Omental fat pad (tissue), 4 donors: Measurements from ENCODE around the gene MACROD1. TPM values are rescaled to one million over a fixed set of nuclear protein-coding genes. Genes with fewer than 3 reads are reported as not detected.

Experiments used
- ATAC-seq: fragments of 150-250 bp; one replicate; pipeline ENCODE4 v1.9.1; 2016; ENCODE audit warnings: mild to moderate bottlenecking, moderate library complexity; ENCODE audit not compliant: low FRiP score
- DNase-seq: peaks from one replicate; pipeline ENCODE4 v3.0.0-alpha.2; 2019; ENCODE audit warnings: low spot score
- total RNA-seq, 4 donors: library from RNA; depleted of rRNA; stranded (reverse); fragments of >200 nt; gene quantifications; one replicate each; pipeline ENCODE4 v1.1.0, GENCODE V29; 2016
- TF ChIP-seq, protein P1 (sequence below), 3 donors: fragments of 450-650 bp; IDR thresholded peaks; one replicate each; pipeline ENCODE4 v1.5.1; 2016 to 2017; ENCODE audit warnings: antibody characterized with exemption in 3 of 3, mild to moderate bottlenecking in 3 of 3, moderate library complexity in 2 of 3

Gene MACROD1
- total RNA-seq, 4 donors from 2014 or later = 13.8 to 40.9 (median 26.2) TPM

DNA sequence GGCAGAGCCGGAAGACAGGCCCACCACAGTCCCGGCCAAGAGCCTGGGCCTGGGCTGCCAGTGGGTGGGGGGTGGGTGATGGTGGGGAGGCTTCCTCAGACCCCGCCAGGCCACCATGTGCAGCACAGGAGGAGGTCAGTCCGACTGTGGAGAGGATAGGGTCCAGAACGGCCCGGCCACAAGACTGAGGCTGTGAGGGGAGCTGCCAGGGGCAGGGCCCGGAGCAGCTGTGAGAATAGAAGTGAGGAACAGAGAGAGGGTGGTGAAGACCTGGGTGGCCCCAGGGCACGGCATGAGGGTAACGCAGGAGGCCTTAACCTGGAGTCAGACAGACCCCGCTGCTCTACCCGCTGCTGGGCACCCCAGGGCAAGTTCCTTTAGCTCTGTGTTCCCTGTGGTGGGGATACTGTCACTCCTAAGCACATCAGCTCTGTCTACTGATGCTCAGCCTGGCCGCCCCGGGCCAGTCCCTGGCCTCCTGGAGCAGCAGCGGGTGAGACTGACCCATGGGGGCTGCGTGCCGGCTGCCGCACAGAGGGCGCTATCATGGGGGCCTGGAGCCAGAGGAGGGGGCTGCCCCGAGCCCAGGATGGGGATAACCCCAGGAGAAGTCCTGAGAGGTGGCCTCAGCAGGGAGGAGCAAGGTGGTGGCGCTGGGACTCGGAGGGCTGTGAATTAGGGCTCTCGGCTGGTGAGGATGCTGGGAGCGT, 42.3 kb upstream of the MACROD1 start:
- no peak for ATAC-seq
- no peak for DNase-seq
- TF ChIP-seq, protein P1, sequence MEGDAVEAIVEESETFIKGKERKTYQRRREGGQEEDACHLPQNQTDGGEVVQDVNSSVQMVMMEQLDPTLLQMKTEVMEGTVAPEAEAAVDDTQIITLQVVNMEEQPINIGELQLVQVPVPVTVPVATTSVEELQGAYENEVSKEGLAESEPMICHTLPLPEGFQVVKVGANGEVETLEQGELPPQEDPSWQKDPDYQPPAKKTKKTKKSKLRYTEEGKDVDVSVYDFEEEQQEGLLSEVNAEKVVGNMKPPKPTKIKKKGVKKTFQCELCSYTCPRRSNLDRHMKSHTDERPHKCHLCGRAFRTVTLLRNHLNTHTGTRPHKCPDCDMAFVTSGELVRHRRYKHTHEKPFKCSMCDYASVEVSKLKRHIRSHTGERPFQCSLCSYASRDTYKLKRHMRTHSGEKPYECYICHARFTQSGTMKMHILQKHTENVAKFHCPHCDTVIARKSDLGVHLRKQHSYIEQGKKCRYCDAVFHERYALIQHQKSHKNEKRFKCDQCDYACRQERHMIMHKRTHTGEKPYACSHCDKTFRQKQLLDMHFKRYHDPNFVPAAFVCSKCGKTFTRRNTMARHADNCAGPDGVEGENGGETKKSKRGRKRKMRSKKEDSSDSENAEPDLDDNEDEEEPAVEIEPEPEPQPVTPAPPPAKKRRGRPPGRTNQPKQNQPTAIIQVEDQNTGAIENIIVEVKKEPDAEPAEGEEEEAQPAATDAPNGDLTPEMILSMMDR (IDR thresholded peaks at IDR 0.05) = no peak

DNA sequence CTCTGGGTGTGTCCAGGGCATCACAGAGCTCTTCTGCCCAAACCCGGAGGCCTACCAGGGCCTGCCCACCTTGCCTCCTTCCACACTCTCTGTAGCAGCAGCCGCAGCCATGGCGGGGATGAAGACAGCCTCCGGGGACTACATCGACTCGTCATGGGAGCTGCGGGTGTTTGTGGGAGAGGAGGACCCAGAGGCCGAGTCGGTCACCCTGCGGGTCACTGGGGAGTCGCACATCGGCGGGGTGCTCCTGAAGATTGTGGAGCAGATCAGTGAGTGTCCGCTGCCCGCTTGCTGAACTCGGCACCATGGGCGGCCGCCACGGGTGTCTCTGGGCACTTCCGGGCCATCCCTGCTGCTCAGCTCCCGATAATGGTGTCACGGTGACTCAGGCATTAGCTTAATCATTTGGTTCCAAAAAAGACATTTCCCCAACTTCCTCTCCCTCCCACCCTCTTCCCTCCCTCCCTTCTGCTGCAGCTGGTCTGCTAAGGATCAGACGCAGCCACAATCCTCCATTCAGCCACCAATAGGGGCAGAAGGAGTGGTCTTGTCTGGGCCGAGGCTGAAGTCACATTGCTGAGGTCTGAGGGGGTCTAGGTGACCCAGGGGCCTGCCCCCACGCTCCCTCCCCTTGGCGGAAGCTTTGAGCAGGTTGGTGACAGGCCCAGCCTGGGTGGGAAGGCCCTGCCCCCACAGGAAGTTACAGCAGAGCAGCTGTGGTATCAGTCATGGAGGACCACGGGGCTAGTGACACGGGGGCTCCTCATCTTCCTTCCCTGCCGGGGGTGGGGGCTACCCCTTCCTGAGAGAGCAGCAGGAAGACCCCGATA, 41.6 kb upstream of the MACROD1 start:
- DNase-seq (no peak), ATAC-seq (peak; percentile 31)
- TF ChIP-seq, protein P1 (IDR thresholded peaks at IDR 0.05) = no peak

DNA sequence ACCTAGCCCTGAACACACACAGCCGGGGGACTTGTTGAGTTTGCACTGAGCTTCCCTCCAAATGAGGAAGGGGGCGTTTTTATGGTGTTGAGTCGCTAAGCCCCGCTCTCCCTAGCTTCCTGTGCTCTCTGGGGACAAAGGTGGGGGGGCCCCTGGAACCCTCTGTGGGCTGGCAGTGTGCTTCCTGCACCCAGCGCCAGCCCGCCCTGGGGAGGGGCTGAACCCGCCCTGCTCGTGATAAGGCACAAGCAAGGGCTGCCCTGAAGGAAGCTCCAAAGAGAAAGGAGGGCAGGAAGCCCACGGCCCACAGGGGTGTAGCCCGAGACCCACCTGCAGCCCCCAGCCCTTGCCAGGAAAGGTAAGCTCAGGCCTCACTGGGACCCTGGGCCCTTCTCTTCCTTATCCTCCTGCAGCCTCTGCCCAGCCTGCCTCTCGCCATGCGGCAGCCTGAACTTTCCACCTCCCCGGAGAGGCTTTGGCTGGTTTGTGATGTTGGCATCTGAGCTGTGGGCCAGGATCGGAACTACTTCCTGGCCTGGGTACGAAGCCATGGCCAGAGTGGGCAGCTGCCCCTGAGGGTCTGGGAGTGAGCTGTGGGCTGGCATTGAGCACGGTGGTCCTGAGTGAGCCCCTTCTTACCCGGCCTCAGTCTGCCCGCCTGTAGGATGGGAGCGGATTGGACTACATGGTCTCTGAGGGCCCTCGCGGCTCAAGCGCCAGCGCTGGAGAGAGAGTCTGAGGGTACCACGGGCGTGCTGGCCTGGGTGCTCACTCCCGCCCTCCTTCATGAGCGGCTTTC, 40.7 kb upstream of the MACROD1 start, which contains the start of gene FERMT3:
Gene FERMT3, plus strand, starts transcription at position 265 of the 799 bp plus-strand sequence. CDS start 644 bp downstream, outside the sequence.
- DNase-seq (no peak), ATAC-seq (no peak)
- TF ChIP-seq, protein P1 (IDR thresholded peaks at IDR 0.05) = no peak

DNA sequence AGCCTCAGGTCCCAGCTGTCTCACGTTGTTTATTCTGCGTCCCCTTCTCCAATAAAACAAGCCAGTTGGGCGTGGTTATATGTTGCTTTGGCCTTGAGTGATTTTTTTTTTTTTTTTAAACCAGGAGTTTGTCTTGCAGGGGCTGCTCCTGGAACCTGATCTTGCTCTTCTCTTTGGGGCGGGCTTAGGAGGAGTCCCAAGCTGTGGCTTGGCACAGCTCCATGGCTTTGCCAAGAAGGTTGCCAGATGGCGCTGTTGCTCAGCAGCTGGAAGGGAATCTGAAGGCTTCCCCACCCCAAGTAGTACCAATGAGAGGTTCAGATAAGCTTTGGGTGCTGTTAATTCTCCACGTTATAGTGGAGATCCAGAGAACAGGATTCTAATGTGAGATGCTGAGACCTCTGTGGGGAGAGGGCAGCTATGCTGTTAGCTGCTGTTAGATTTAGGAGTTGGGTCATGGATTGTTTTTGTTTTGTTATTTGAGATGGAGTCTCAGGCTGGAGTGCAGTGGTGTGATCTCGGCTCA, 38.6 kb upstream of the MACROD1 start:
- TF ChIP-seq, protein P1 (IDR thresholded peaks at IDR 0.05) = no peak
- DNase-seq (peak; percentile 77), ATAC-seq (peak; percentile 60)

DNA sequence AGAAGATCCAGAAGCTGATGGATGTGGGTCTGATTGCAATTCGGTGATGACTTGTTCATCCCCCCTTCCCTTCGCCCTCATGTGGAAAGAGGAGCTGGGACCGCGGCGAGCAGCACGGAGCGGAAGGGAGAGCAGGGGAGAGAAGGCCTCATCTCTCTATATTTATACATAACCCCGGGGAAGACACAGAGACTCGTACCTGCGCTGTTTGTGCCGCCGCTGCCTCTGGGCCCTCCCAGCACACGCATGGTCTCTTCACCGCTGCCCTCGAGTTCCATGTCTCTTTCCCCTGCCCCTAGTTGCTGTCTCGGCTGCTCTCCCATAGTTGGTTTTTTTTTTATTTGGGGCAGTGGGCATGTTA, 38.1 kb upstream of the MACROD1 start:
- DNase-seq (no peak), ATAC-seq (no peak)
- TF ChIP-seq, protein P1 (IDR thresholded peaks at IDR 0.05) = no peak

DNA sequence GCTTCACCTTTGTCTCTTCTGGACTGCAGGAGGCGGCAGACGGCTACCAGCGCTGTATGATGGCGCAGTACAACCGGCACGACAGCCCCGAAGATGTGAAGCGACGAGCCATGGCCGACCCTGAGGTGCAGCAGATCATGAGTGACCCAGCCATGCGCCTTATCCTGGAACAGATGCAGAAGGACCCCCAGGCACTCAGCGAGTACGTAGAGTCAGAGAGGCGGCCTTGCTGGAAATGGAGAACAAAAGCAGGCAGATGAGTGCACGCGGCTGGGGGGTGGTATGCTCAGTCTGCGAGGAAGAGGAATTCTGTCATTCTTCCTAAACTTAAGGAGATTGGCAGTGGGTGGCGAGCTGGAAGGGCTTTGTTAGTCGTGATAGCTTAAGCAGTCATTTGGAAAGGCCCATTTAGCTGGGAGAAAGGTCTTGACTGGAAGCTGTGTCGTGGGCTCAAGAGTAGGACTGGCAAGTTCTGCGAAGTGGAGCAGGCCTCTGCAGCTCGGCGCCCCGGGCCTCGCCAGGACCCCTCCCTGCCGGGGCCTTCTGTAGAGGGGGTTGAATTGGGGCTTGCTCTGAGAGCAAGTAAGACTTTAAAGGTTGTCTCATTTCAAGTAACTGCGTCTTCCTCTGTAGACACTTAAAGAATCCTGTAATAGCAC, 37.6 kb upstream of the MACROD1 start:
- DNase-seq = no peak
- no peak for ATAC-seq
- TF ChIP-seq, protein P1 (IDR thresholded peaks at IDR 0.05) = no peak
